CD4-positive, alpha-beta T cell (primary cell): ENCODE results near the gene SLC17A9. TPM values are rescaled to one million over a fixed set of nuclear protein-coding genes. Genes with fewer than 3 reads are reported as not detected.
A peak's percentile ranks its signal among the peaks of the same experiment; 100 is the strongest.

ENCODE experiments used
- ATAC-seq: fragments of 200-7000 bp; cut with Tn5 transposase; one replicate; pipeline ENCODE4 v1.10.0; 2022; ENCODE audit warnings: mild to moderate bottlenecking; ENCODE audit not compliant: poor library complexity
- CTCF ChIA-PET: fragments of 350-600 bp; sonication (Branson Sonifier 250); formaldehyde crosslinking; loops from one replicate; lab custom pipeline; 2021; ENCODE audit warnings: antibody characterized with exemption, inconsistent platforms; lab: Charles Lee
- POLR2A ChIA-PET: fragments of 350-600 bp; sonication (Branson Sonifier 250); formaldehyde crosslinking; loops from one replicate; lab custom pipeline; 2021; ENCODE audit warnings: antibody characterized with exemption, inconsistent platforms; lab: Charles Lee
- DNase-seq, 14 experiments: peaks; one replicate each; pipeline ENCODE4 v3.0.0-alpha.2; 2013 to 2020; ENCODE audit warnings: mixed read lengths in 2 of 14
- H3K27ac ChIP-seq, 2 donors: one replicate each; pipeline versions ENCODE4 v1.5.1 to v1.7.0; 2013; ENCODE audit warnings: low read length in 2 of 2, low read depth in 1 of 2, mild to moderate bottlenecking in 1 of 2
- H3K27me3 ChIP-seq, 2 experiments: 1 replicate in 1 of 2; 2 replicates in 1 of 2; pipeline versions ENCODE4 v1.6.1 to v1.7.0; 2013; ENCODE audit warnings: low read length in 2 of 2, control low read depth in 1 of 2, mild to moderate bottlenecking in 1 of 2, moderate library complexity in 1 of 2; ENCODE audit not compliant: insufficient read depth in 2 of 2, control insufficient read depth in 1 of 2
- H3K36me3 ChIP-seq: one replicate; pipeline ENCODE4 v1.6.1; 2013; ENCODE audit warnings: low read length, control low read depth; ENCODE audit not compliant: insufficient read depth
- H3K4me1 ChIP-seq: one replicate; pipeline ENCODE4 v1.6.1; 2013; ENCODE audit warnings: low read length, control low read depth; ENCODE audit not compliant: insufficient read depth
- H3K4me3 ChIP-seq: one replicate; pipeline ENCODE4 v1.5.1; 2013; ENCODE audit warnings: mild to moderate bottlenecking, low read length, moderate library complexity
- H3K9me3 ChIP-seq, 2 experiments: 1 replicate in 1 of 2; 2 replicates in 1 of 2; pipeline versions ENCODE4 v1.6.1 to v1.7.0; 2013; ENCODE audit warnings: low read length in 2 of 2, mild to moderate bottlenecking in 2 of 2, control low read depth in 1 of 2, moderate library complexity in 1 of 2; ENCODE audit not compliant: control insufficient read depth in 1 of 2, insufficient read depth in 1 of 2
- H3K27ac Mint-ChIP-seq: one replicate; pipeline ENCODE4 v1.8.0; 2020; ENCODE audit warnings: mixed read lengths
- H3K27me3 Mint-ChIP-seq: one replicate; pipeline ENCODE4 v1.8.0; 2021; ENCODE audit warnings: mixed read lengths
- H3K36me3 Mint-ChIP-seq: one replicate; pipeline ENCODE4 v1.8.0; 2021; ENCODE audit warnings: low read depth, mixed read lengths
- H3K4me1 Mint-ChIP-seq: one replicate; pipeline ENCODE4 v1.8.0; 2021; ENCODE audit warnings: low read depth, mixed read lengths
- H3K4me3 Mint-ChIP-seq: one replicate; pipeline ENCODE4 v1.8.0; 2020; ENCODE audit warnings: mild to moderate bottlenecking, mixed read lengths
- H3K9me3 Mint-ChIP-seq: one replicate; pipeline ENCODE4 v1.8.0; 2020; ENCODE audit warnings: mixed read lengths
- intact Hi-C, 2 experiments: fragments of 100-400 bp; cut with DNase I in 1 of 2; cut with micrococcal nuclease in 1 of 2; formaldehyde crosslinking; loops; one replicate each; pipeline versions ENCODE4 v1.15.1 to v1.9.0; 2023 to 2025; cut with DNase I, micrococcal nuclease
- total RNA-seq, 174 experiments: library from RNA in 2 of 174; stranded (reverse) in 2 of 174; gene quantifications; one replicate each; pipeline ENCODE4 v1.2.3 and lab custom pipeline; 2021 to 2026
- TF ChIP-seq, protein P1 (sequence below): fragments of 200-600 bp; IDR thresholded peaks from one replicate; pipeline ENCODE4 v1.8.0; 2022; ENCODE audit warnings: antibody characterized with exemption, mild to moderate bottlenecking

SLC17A9 gene
- total RNA-seq, 2 experiments from 2014 or later, result 3.5 to 5.5 TPM

- H3K4me1 ChIP-seq, result peaks cover 66% of the 10 kb centered on the region
- TF ChIP-seq, protein P1, sequence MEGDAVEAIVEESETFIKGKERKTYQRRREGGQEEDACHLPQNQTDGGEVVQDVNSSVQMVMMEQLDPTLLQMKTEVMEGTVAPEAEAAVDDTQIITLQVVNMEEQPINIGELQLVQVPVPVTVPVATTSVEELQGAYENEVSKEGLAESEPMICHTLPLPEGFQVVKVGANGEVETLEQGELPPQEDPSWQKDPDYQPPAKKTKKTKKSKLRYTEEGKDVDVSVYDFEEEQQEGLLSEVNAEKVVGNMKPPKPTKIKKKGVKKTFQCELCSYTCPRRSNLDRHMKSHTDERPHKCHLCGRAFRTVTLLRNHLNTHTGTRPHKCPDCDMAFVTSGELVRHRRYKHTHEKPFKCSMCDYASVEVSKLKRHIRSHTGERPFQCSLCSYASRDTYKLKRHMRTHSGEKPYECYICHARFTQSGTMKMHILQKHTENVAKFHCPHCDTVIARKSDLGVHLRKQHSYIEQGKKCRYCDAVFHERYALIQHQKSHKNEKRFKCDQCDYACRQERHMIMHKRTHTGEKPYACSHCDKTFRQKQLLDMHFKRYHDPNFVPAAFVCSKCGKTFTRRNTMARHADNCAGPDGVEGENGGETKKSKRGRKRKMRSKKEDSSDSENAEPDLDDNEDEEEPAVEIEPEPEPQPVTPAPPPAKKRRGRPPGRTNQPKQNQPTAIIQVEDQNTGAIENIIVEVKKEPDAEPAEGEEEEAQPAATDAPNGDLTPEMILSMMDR, result no peak
- no peak for ATAC-seq
- H3K27ac Mint-ChIP-seq, result peak overlapping the region; percentile 84
- H3K4me3 Mint-ChIP-seq, result peak overlapping the region; percentile 98
- H3K9me3 Mint-ChIP-seq, result no peaks in the 10 kb centered on the region
- POLR2A ChIA-PET, result interaction anchor here (1.6 to 4.2 kb wide), 6 partner anchors 10 to 131 kb away, joined by 4 to 69 read pairs (median 10); partner anchors contain the start of genes GID8, MRGBP and TCFL5
- peak overlapping the region; percentile 99 for H3K4me3 ChIP-seq
- H3K27ac ChIP-seq, result peak overlapping the region; percentile 59 to 86
- no peak for DNase-seq
- intact Hi-C loops, result loop anchor here in 1 of 2 experiments (5.0 kb wide), 1 partner anchor 120 kb away; no protein-coding TSS in a partner anchor
- H3K27me3 Mint-ChIP-seq, result no peaks in the 10 kb centered on the region
- H3K9me3 ChIP-seq, result no peaks in the 10 kb centered on the region
- CTCF ChIA-PET, result interaction anchor here (2.0 to 4.2 kb wide), 2 partner anchors 20 to 27 kb away, joined by 11 to 17 read pairs; no protein-coding TSS in a partner anchor
- no peaks in the 10 kb centered on the region for H3K36me3 ChIP-seq
- peaks cover 21% of the 10 kb centered on the region for H3K36me3 Mint-ChIP-seq
- H3K27me3 ChIP-seq, result no peaks in the 10 kb centered on the region
- peaks cover 83% of the 10 kb centered on the region for H3K4me1 Mint-ChIP-seq
Measured at GRCh38 chr20:62927128-62927705, 25.3 kb upstream of the SLC17A9 start.

DNA sequence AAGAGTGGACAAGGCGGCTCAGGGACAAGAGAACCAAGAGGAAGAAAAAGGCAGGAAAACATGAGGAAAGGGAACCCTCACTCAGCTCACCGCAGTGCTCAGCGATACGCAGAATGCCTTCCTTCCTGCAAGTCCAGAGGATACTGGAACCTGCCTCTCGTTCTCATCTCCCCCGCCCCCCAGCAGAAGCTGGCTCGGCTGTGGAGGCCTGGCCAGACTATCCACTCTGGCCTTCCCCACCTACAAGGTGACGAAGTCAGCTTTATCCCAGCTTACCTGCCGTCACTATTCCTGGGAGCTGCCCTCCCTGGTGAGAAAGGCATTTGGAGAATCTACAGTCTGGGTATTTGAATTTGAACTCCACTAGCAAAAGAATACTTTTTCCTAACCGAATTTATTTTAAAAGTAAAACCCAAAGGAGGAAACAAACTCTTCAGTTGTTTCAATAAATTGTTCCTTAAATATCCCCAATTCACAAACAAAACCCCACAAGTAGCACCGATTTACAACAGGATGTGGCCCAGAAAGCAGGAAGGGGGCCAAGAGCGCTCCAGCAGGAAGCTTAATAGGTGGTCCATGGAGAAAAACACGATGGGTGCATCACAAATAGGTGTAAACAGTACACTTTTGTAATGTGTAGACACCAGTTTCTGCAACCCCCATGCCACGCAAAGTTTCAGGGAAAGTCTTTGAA is 24.1 kb upstream of the SLC17A9 start:
- H3K9me3 Mint-ChIP-seq, result no peaks in the 10 kb centered on the region
- CTCF ChIA-PET, result interaction anchor here (2.0 to 4.2 kb wide), 2 partner anchors 21 to 28 kb away, joined by 11 to 17 read pairs; no protein-coding TSS in a partner anchor
- no peaks in the 10 kb centered on the region for H3K9me3 ChIP-seq
- peak overlapping the region; percentile 59 to 71 for H3K27ac ChIP-seq
- peak overlapping the region; percentile 84 for H3K4me3 ChIP-seq
- POLR2A ChIA-PET, result interaction anchor here (1.8 to 4.2 kb wide), 4 partner anchors 9 to 67 kb away, joined by 9 to 69 read pairs (median 18); partner anchors contain the start of genes GID8 and TCFL5
- peak overlapping the region; percentile 84 for H3K27ac Mint-ChIP-seq
- peaks cover 73% of the 10 kb centered on the region for H3K4me1 Mint-ChIP-seq
- H3K36me3 ChIP-seq, result peaks cover 6% of the 10 kb centered on the region
- no peaks in the 10 kb centered on the region for H3K27me3 Mint-ChIP-seq
- no peaks in the 10 kb centered on the region for H3K27me3 ChIP-seq
- H3K36me3 Mint-ChIP-seq, result peaks cover 27% of the 10 kb centered on the region
- TF ChIP-seq, protein P1, result no peak
- H3K4me1 ChIP-seq, result peaks cover 55% of the 10 kb centered on the region
- DNase-seq (peak in 3 of 14 experiments; percentile 40 to 56 (median 55)), ATAC-seq (no peak)
- H3K4me3 Mint-ChIP-seq, result peak overlapping the region; percentile 98
- intact Hi-C loops, result loop anchor here (1.0 to 5.0 kb wide), 3 partner anchors 9 to 121 kb away; no protein-coding TSS in a partner anchor

DNA sequence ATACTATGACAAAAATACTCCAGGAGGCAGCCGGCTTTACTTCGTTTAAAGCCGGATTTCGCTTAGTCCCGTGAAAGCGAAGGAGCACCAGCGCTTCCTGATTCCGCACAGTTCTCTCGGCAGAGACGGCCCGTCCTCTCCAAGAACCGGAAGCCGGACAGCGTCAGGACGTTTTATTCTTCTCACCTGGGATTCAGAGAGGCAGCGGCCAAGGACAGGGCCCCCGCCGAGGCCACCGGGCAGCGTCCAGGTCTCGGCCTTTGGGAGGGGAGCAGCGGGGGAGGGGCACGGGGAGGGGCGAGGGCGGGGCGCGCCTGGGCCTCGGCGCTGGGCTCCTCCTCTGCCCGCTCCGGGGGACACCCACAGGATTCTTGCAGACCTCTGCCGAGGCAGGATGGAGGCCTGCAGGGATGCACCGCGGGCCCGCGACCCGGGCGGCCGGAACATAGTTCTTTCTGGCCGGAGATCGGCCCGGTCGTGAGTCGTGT is 23.4 kb upstream of the SLC17A9 start:
- no peaks in the 10 kb centered on the region for H3K9me3 Mint-ChIP-seq
- H3K9me3 ChIP-seq, result no peaks in the 10 kb centered on the region
- H3K36me3 ChIP-seq, result peaks cover 8% of the 10 kb centered on the region
- no peaks in the 10 kb centered on the region for H3K27me3 Mint-ChIP-seq
- peaks cover 57% of the 10 kb centered on the region for H3K4me1 ChIP-seq
- DNase-seq, result peak in 12 of 14 experiments; percentile 25 to 73 (median 58)
- intact Hi-C loops, result loop anchor here in 1 of 2 experiments (2.0 to 5.0 kb wide), 2 partner anchors 66 to 122 kb away; no protein-coding TSS in a partner anchor
- H3K4me3 Mint-ChIP-seq, result peak overlapping the region; percentile 98
- peak overlapping the region; percentile 59 to 71 for H3K27ac ChIP-seq
- peaks cover 66% of the 10 kb centered on the region for H3K4me1 Mint-ChIP-seq
- peaks cover 27% of the 10 kb centered on the region for H3K36me3 Mint-ChIP-seq
- peak overlapping the region; percentile 84 for H3K27ac Mint-ChIP-seq
- POLR2A ChIA-PET, result interaction anchor here (1.8 to 4.2 kb wide), 3 partner anchors 8 to 25 kb away, joined by 9 to 69 read pairs (median 28); partner anchors contain the start of gene GID8
- ATAC-seq, result peak; percentile 37
- CTCF ChIA-PET, result no interaction called here
- peak overlapping the region; percentile 84 for H3K4me3 ChIP-seq
- TF ChIP-seq, protein P1, result no peak
- H3K27me3 ChIP-seq, result no peaks in the 10 kb centered on the region
